ENCODE results near the gene TYMS.

TYMS gene

DNA sequence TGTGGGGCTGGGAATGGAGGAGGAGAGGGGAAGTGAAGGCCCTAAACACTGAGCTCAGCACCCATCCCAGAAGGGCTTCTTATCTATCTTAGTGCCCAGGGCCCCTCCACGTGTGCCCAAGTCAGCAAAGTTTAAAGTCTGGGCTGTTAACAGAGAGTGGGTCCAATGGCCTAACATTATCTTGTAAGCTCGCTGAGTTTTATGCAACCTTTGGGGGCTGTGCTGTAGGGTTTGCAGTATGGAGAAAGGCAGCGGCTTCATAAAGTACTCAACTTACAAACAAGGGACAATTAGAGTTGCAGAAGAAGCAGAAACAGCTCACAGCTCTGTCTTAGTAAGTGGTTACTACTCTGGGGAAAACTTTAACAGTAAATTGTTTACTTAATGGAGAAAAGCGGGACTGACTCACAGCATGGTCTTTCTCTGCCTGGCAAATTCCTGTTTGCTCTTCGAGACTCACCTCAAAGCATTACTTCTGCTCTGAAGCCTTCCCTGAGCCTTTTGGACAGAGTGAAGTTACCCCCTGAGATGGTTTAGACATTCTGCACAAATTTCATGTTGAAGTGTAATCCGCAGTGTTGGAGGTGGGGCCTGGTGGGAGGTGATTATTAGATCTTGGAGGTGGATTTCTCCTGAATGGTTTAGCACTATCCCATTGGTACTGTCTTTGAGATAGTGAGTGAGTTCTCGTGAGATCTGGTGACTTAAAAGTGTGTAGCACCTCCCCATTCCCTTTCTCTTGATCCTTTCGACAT is 45.9 kb downstream of the TYMS start:
- TF ChIP-seq EZH2phosphoT487 (IDR thresholded peaks at IDR 0.05; ENCODE audit: borderline replicate concordance) = no peak
- TF ChIP-seq, protein P1, sequence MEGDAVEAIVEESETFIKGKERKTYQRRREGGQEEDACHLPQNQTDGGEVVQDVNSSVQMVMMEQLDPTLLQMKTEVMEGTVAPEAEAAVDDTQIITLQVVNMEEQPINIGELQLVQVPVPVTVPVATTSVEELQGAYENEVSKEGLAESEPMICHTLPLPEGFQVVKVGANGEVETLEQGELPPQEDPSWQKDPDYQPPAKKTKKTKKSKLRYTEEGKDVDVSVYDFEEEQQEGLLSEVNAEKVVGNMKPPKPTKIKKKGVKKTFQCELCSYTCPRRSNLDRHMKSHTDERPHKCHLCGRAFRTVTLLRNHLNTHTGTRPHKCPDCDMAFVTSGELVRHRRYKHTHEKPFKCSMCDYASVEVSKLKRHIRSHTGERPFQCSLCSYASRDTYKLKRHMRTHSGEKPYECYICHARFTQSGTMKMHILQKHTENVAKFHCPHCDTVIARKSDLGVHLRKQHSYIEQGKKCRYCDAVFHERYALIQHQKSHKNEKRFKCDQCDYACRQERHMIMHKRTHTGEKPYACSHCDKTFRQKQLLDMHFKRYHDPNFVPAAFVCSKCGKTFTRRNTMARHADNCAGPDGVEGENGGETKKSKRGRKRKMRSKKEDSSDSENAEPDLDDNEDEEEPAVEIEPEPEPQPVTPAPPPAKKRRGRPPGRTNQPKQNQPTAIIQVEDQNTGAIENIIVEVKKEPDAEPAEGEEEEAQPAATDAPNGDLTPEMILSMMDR (conservative IDR thresholded peaks at IDR 0.05; ENCODE audit: low read length) = no peak
- no peak overlapping the region for H3K9ac ChIP-seq (ENCODE audit: low read depth, low read length, poor library complexity, severe bottlenecking)
- no peaks in the 10 kb centered on the region for H3K9me2 ChIP-seq (replicated peaks; ENCODE audit: low read depth, low read length)
- H3F3A ChIP-seq (ENCODE audit: low read depth) = no peaks in the 10 kb centered on the region; the same call in 1 of the 2 replicates
- no peak overlapping the region for H3K4me2 ChIP-seq (ENCODE audit: low read depth, low read length, poor library complexity, severe bottlenecking)
- peaks cover 4% of the 10 kb centered on the region for H3K4me1 ChIP-seq (ENCODE audit: insufficient read depth, low read length, poor library complexity, severe bottlenecking)
- H3K36me3 ChIP-seq (ENCODE audit: insufficient read depth, low read length) = no peaks in the 10 kb centered on the region
- no peak overlapping the region for H3K4me3 ChIP-seq (ENCODE audit: low read length, poor library complexity, severe bottlenecking)
- peak overlapping the region; percentile 17; the same call in 1 of the 2 replicates for H2AFZ ChIP-seq (ENCODE audit: low read length)
- no peaks in the 10 kb centered on the region for H4K20me1 ChIP-seq (ENCODE audit: insufficient read depth, low read length, poor library complexity, severe bottlenecking)
- no peaks in the 10 kb centered on the region for H3K79me2 ChIP-seq (ENCODE audit: insufficient read depth, low read length)
- H3K9me3 ChIP-seq (ENCODE audit: insufficient read depth, low read depth, low read length) = no peaks in the 10 kb centered on the region
- no peaks in the 10 kb centered on the region for H3K27me3 ChIP-seq (ENCODE audit: insufficient read depth, low read length, poor library complexity, severe bottlenecking)

GRCh38 chr18:706405-706804 is 49.0 kb downstream of the TYMS start:
- Histone ChIP-seq H3K4me3 (ENCODE audit: low read length, poor library complexity, severe bottlenecking) (no peak overlapping the region), H4K20me1 (ENCODE audit: insufficient read depth, low read length, poor library complexity, severe bottlenecking) (no peaks in the 10 kb centered on the region), H3F3A (ENCODE audit: low read depth) (no peaks in the 10 kb centered on the region; the same call in 1 of the 2 replicates), H3K27me3 (ENCODE audit: insufficient read depth, low read length, poor library complexity, severe bottlenecking) (no peaks in the 10 kb centered on the region), H2AFZ (ENCODE audit: low read length) (no peak overlapping the region), H3K79me2 (ENCODE audit: insufficient read depth, low read length) (peaks cover 11% of the 10 kb centered on the region; the same call in 1 of the 2 replicates), H3K4me2 (ENCODE audit: low read depth, low read length, poor library complexity, severe bottlenecking) (no peak overlapping the region), H3K9ac (ENCODE audit: low read depth, low read length, poor library complexity, severe bottlenecking) (no peak overlapping the region), H3K9me2 (replicated peaks; ENCODE audit: low read depth, low read length) (no peaks in the 10 kb centered on the region), H3K4me1 (ENCODE audit: insufficient read depth, low read length, poor library complexity, severe bottlenecking) (peaks cover 4% of the 10 kb centered on the region), H3K9me3 (ENCODE audit: insufficient read depth, low read depth, low read length) (no peaks in the 10 kb centered on the region), H3K36me3 (ENCODE audit: insufficient read depth, low read length) (no peaks in the 10 kb centered on the region)
- TF ChIP-seq, protein P1 (conservative IDR thresholded peaks at IDR 0.05; ENCODE audit: low read length) = no peak
- no peak for TF ChIP-seq EZH2phosphoT487 (IDR thresholded peaks at IDR 0.05; ENCODE audit: borderline replicate concordance)

- Histone ChIP-seq H3K4me1 (ENCODE audit: insufficient read depth, low read length, poor library complexity, severe bottlenecking) (no peaks in the 10 kb centered on the region), H3K9me2 (replicated peaks; ENCODE audit: low read depth, low read length) (no peaks in the 10 kb centered on the region), H2AFZ (ENCODE audit: low read length) (no peak overlapping the region), H3F3A (ENCODE audit: low read depth) (no peaks in the 10 kb centered on the region; the same call in 1 of the 2 replicates), H4K20me1 (ENCODE audit: insufficient read depth, low read length, poor library complexity, severe bottlenecking) (no peaks in the 10 kb centered on the region), H3K9ac (ENCODE audit: low read depth, low read length, poor library complexity, severe bottlenecking) (no peak overlapping the region), H3K79me2 (ENCODE audit: insufficient read depth, low read length) (peaks cover 11% of the 10 kb centered on the region; the same call in 1 of the 2 replicates), H3K9me3 (ENCODE audit: insufficient read depth, low read depth, low read length) (no peaks in the 10 kb centered on the region), H3K4me2 (ENCODE audit: low read depth, low read length, poor library complexity, severe bottlenecking) (no peak overlapping the region), H3K27me3 (ENCODE audit: insufficient read depth, low read length, poor library complexity, severe bottlenecking) (no peaks in the 10 kb centered on the region), H3K36me3 (ENCODE audit: insufficient read depth, low read length) (no peaks in the 10 kb centered on the region), H3K4me3 (ENCODE audit: low read length, poor library complexity, severe bottlenecking) (no peak overlapping the region)
- TF ChIP-seq, protein P1 (conservative IDR thresholded peaks at IDR 0.05; ENCODE audit: low read length) = no peak
- TF ChIP-seq EZH2phosphoT487 (IDR thresholded peaks at IDR 0.05; ENCODE audit: borderline replicate concordance) = no peak
These were observed 50.6 kb downstream of the TYMS start for GRCh38 chr18:708096-708495.

All from Loucy (cell line).